ENCODE data around the gene KCNIP1. TPM values are rescaled to one million over a fixed set of nuclear protein-coding genes. Genes with fewer than 3 reads are reported as not detected.

Gene KCNIP1
- polyA plus RNA-seq, 3 donors = not detected

DNA sequence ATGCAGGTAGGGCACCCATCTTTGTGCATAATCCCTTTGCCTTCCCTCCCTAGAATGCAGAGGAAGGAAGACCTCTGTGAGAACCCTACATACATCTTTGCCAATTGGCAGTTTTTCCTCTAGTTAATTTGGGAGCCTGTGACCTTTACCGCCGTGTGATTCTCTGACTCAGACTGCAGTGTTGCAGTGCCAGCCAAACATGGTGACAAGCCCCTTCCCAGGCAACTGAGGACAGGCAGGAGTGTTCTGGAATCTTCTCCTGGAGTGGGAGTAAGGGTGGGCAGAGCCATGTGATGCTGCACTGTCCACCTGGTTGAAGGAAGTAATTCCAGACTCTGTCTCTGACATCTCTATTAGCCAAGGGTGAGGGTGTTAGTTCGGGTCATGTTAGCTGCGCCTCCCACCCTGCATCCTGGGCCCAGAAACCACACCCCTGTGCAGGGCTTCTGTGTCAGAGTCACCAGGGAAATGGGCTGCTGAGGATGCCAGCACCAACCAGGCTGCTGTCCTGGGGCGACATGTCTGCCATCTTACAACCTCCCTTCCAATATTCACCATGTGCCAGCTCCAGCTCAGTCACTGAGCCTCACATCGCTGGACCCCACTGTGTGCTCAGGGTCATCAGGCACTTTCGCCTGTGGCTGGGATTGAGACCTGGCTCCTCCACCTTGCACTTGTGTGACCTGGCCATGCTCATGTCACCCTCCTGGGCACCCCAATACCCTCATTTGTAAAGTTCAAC lies 21.8 kb downstream of the KCNIP1 start:
- H3K4me1 Mint-ChIP-seq = peaks cover 13% of the 10 kb centered on the region
- H3K4me1 ChIP-seq (ENCODE audit: control insufficient read depth in 1 of 2, insufficient read depth in 2 of 2, low read length in 2 of 2) = peaks cover 8% of the 10 kb centered on the region in 2 donors
- intact Hi-C loops (cut with micrococcal nuclease) = no loop called here
- no peak overlapping the region for H3K4me3 ChIP-seq (replicated peaks in 1 of 3; ENCODE audit: low read depth in 2 of 3, low read length in 3 of 3)
- peaks cover 0 to 5% (median 4%) of the 10 kb centered on the region in 3 donors for H3K27me3 Mint-ChIP-seq (ENCODE audit: low read depth in 3 of 3)
- no peak overlapping the region for H2AFZ ChIP-seq (ENCODE audit: insufficient read depth, low read depth, low read length, poor library complexity, severe bottlenecking)
- peaks cover 0 to 3% (median 0%) of the 10 kb centered on the region in 7 donors for H3K9me3 Mint-ChIP-seq
- no peaks in the 10 kb centered on the region for H4K20me1 ChIP-seq (ENCODE audit: insufficient read depth, low read length)
- no peak overlapping the region for H3K4me3 Mint-ChIP-seq
- DNase-seq = no peak
- H3K27me3 ChIP-seq (ENCODE audit: control insufficient read depth in 2 of 2, insufficient read depth in 2 of 2, low read length in 2 of 2) = no peaks in the 10 kb centered on the region
- WGBS (ENCODE audit: insufficient coverage) = 97% methylated on average over 3 of the region's 7 CpGs
- TF ChIP-seq CTCF (IDR thresholded peaks at IDR 0.05) = no peak
- no peaks in the 10 kb centered on the region for H3K36me3 Mint-ChIP-seq
- H3K27ac Mint-ChIP-seq = no peak overlapping the region
- no peaks in the 10 kb centered on the region for H3K9me3 ChIP-seq (replicated peaks in 1 of 2; ENCODE audit: control insufficient read depth in 1 of 2, insufficient read depth in 1 of 2, low read length in 2 of 2)
- no peak overlapping the region for H3K4me2 ChIP-seq (replicated peaks; ENCODE audit: extremely low read depth, low read length, poor library complexity, severe bottlenecking)
- H3K79me2 ChIP-seq (ENCODE audit: insufficient read depth, low read length) = no peaks in the 10 kb centered on the region
- no peak overlapping the region for H3K9ac ChIP-seq (ENCODE audit: insufficient read depth, low read length, poor library complexity, severe bottlenecking)
- no peaks in the 10 kb centered on the region for H3K36me3 ChIP-seq (replicated peaks in 1 of 2; ENCODE audit: control insufficient read depth in 1 of 2, insufficient read depth in 2 of 2, low read length in 2 of 2)
- H3K27ac ChIP-seq (ENCODE audit: low read depth in 1 of 2, low read length in 2 of 2) = no peak overlapping the region

DNA sequence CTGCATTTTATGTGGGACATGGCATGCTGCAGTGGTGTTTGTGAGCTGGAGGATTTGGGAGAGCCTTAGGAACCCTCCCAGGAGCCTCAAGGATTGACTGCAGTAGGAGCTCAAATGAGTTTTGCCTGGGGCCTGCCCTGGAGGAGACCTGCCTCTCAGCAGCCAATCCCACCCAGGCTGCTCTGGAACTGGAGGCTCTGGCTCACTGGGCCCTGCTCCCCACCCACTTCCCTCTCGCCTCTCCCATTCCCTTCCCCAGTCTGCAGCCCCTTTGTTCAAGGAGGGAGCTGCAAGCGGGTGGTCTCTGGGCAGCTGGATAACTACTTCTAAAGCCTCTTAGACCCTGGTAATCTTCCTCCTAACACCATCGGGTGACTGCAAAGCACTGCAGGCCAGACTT lies 24.2 kb downstream of the KCNIP1 start:
- Histone ChIP-seq H3K27me3 (ENCODE audit: control insufficient read depth in 2 of 2, insufficient read depth in 2 of 2, low read length in 2 of 2) (no peaks in the 10 kb centered on the region), H3K4me1 (ENCODE audit: control insufficient read depth in 1 of 2, insufficient read depth in 2 of 2, low read length in 2 of 2) (no peaks in the 10 kb centered on the region), H3K79me2 (ENCODE audit: insufficient read depth, low read length) (no peaks in the 10 kb centered on the region), H3K9ac (ENCODE audit: insufficient read depth, low read length, poor library complexity, severe bottlenecking) (no peak overlapping the region), H3K36me3 (replicated peaks in 1 of 2; ENCODE audit: control insufficient read depth in 1 of 2, insufficient read depth in 2 of 2, low read length in 2 of 2) (no peaks in the 10 kb centered on the region), H3K4me3 (replicated peaks in 1 of 3; ENCODE audit: low read depth in 2 of 3, low read length in 3 of 3) (no peak overlapping the region), H3K9me3 (replicated peaks in 1 of 2; ENCODE audit: control insufficient read depth in 1 of 2, insufficient read depth in 1 of 2, low read length in 2 of 2) (no peaks in the 10 kb centered on the region), H3K27ac (ENCODE audit: low read depth in 1 of 2, low read length in 2 of 2) (no peak overlapping the region), H2AFZ (ENCODE audit: insufficient read depth, low read depth, low read length, poor library complexity, severe bottlenecking) (no peak overlapping the region), H4K20me1 (ENCODE audit: insufficient read depth, low read length) (no peaks in the 10 kb centered on the region), H3K4me2 (replicated peaks; ENCODE audit: extremely low read depth, low read length, poor library complexity, severe bottlenecking) (no peak overlapping the region)
- intact Hi-C loops (cut with micrococcal nuclease) = no loop called here
- no peak overlapping the region for H3K27ac Mint-ChIP-seq
- no peaks in the 10 kb centered on the region for H3K36me3 Mint-ChIP-seq
- no peak for DNase-seq
- H3K27me3 Mint-ChIP-seq (ENCODE audit: low read depth in 3 of 3) = peaks cover 2 to 5% (median 5%) of the 10 kb centered on the region in 3 donors
- H3K4me1 Mint-ChIP-seq = no peaks in the 10 kb centered on the region
- 83% methylated on average over 1 of the region's 3 CpGs for WGBS (ENCODE audit: insufficient coverage)
- H3K4me3 Mint-ChIP-seq = no peak overlapping the region
- H3K9me3 Mint-ChIP-seq = peaks cover 0 to 3% (median 0%) of the 10 kb centered on the region in 7 donors
- no peak for TF ChIP-seq CTCF (IDR thresholded peaks at IDR 0.05)
